Stimulated activated naive CD4-positive, alpha-beta T cell treated with Interleukin-2 at 50 U/mL for 16 hours (primary cell): ENCODE data around the gene TMPRSS13.
"Not testable (repeated sequence)": the region's sequence is repeated elsewhere in the genome, so short reads cannot be mapped to it uniquely, and the experiment has no call there.

ENCODE experiments used
- DNase-seq: peaks from one replicate; lab custom pipeline; 2025; lab: John Stamatoyannopoulos, UW

The TMPRSS13 gene

DNA sequence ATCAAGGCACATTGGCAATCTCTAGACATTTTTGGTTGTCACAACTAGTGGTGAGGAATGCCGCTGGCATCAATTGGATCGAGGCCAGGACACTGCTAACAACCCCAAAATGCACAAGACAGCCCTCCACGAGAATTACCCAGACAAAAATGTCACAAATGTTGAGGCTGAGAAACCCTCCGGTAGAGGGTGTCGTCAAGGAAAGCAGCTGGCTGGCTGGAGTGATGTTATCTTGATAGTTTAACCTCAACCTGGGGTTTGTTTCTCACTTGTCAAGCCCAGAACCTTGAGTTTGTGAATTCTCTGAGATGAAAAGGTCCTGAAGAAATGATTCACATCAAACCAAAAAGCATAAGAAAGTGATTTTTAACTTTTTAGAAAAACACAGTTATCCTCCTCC is 21.1 kb upstream of the TMPRSS13 start:
- DNase-seq, result peak; percentile 33

DNA sequence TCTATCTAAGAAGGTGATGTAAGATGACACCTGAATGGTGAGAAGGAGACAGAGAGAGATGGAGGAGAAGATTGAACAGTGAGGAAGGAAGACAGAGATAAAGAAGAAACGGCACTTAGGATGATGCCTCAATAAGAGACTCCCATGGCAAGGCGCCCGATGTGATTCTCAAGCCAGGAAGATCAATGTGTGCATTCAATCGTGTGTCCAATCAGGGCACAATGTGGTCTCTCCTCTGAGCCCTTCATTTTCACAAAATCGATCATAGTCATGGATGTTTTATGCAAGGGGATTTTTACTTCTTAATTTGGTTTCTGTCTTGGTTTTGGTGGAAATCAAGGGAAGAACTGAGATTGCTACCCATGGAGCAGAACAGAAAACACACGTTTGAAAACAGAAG is 19.9 kb upstream of the TMPRSS13 start:
- no peak for DNase-seq

DNA sequence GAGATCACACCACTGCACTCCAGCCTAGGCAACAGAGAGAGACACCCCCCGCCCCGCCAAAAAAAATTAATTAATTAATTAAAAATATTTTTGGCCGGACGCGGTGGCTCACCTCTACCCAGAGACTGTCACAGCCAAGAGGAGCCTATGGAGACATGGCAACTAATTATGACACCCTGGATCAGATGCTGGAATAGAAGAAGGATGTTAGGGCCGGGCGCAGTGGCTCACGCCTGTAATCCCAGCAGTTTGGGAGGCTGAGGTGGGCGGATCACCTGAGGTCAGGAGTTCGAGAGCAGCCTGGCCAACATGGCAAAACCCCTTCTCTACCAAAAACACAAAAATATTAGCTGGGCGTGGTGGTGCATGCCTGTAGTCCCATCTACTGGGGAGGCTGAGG is 19.3 kb upstream of the TMPRSS13 start:
- DNase-seq, result not testable (repeated sequence)

DNA sequence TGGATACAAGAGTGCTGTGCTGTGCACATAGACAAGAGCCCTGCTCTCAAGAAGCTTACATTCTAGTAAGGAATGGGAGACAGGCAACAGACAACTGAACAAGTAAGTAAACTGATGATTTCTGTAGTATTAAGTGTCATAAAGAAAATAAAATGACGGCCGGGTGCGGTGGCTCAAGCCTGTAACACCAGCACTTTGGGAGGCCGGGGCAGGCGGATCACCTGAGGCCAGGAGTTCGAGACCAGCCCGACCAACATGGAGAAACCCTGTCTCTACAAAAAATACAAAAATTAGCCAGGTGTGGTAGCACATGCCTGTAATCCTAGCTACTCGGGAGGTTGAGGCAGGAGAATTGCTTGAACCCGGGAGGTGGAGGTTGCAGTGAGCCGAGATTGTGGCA is 18.5 kb upstream of the TMPRSS13 start:
- DNase-seq, result not testable (repeated sequence)

DNA sequence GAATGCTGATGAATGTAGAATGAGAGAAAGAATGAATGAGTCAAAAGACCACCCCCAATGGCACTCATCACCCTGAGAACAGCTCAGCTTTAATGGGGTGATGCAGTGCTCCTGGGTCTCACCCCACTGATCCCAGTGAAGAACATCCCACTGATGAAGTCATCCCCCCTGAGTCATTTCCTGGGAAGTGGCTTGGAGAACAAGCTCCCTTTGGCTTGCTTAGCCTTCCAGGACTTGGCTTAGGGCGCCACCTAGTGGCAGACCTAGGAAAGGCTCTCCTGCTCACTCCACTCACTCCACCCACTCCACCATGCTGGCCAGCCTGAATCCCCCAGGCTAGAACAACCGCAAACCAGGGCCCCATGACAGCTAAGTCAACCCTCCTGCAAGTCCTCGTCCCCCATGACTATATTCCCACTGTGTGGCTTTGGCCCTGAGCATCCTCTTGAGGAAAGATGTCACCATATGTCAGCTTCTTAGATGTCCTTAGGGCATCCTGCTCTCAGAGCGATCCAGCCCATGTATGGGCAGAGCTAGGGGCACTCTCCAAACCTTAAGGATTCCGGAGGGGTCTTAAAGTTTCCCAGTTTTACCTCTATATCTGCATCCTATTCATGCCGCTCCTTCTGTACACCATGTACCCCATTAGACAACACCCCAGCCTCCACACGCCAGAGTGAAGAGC is 17.8 kb upstream of the TMPRSS13 start:
- peak; percentile 72 for DNase-seq

DNA sequence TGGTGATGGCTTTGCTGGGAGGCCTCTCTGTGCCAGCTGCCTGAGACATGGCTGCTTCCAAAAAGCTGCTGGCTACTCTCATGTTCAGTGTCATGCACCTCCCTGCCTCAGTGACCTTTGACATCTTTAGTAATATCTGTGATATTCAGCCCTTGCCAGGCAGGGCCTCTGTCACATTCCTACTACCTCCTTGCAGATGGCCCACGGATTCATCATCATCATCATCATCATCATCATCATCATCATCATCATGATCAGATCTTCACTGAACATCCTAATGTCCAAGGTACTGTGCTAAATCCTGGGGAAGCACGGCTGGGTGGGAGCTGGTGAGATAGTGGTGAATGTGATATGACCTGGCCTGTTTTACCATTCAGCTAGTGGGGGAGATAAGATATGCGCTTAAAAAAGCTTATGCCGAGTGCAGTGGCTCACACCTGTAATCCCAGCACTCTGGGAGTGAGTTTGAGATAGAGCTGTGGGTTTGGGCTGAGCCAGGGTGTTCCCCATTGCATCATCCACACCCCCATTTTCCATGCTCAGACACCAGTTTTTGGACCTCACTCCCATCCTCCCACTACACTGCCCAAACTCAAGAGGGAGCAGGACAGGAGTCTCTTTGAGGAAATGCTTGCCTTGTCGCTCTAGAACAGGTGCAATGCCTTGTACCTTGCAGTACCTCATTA is 17.1 kb upstream of the TMPRSS13 start:
- no peak for DNase-seq

DNA sequence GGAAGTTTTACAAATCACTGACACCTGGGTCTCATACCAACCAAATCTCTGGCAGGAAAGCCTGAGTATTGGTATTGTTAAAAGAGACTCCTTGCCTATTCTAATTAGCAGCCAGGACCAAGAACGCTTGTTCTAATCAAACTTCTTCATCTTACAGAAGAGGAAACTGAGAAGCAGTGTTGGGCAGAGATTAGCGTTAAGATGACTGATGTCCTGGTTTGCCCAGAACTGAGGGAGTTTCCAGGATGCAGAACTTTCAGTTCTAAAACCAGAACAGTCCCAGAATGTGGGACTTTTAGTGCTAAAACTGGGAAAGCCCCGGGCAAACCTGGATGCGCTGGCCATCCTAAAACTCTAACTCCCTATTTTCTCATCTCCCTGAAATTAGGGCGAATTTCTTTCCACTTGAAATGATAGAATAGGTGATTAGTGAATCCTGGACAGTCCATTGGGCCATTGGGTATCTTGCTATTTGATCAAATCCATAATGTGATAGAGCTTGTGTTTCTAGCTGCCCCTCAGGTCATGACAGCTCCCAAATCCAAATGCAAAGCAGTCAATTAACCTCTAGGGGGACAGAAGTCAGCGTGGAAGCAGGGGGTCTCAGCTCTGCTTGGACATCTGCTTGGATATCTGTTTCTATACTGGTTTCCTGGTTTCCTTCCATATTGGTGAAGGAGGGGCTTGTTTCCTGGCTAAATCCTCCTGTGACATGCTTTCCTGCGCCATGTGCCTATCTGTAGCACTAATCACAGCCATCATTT is 16.0 kb upstream of the TMPRSS13 start:
- no peak for DNase-seq

DNA sequence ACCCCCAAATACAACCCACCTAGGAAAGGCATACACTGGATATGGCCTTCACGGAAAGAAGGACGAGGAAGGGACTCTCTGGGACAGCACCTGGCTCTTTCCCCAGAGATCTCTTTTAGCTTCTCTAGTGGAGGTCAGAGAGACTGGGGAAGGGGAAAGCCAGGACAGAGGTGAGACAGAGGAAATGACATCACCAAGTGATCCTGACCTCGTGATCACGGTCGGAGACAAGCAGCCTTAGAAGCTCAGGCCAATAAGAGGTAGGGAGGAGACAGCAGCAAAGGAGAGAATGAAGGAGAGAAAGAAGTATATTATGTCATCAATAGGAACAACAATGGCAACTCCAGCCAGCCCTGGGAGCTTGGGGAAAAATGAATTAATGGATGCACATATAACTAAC is 15.4 kb upstream of the TMPRSS13 start:
- DNase-seq, result no peak

DNA sequence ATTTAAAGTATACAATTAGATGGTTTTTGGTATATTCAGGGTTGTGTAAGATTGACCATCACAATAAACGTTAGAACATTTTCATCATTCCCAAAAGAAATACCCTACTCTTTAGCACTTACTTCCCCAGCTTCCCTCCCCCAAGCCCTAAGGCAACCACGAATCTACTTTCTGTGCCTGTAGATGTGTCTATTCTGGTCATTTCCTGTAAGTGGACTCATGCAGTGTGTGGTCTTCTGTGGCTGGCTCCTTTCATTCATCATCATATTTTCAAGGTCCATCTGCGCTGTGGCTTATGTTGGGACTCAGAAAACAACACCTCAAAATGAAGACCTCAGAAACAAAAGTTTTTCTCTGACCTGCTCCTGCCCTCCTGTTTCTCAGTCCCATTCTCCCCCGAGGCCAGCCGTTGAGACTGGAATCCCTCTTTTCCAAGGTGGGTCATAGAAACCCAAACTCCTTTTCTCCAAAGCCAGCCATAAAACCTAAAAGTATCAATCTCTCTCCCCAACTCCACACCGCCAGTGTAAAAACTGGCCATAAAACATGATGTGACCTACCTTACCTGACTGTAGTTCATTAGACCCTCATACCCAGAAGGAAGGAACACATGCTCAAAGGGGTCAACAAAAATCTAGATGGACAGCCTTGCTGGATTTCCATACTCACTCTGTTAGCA is 12.9 kb upstream of the TMPRSS13 start:
- no peak for DNase-seq

DNA sequence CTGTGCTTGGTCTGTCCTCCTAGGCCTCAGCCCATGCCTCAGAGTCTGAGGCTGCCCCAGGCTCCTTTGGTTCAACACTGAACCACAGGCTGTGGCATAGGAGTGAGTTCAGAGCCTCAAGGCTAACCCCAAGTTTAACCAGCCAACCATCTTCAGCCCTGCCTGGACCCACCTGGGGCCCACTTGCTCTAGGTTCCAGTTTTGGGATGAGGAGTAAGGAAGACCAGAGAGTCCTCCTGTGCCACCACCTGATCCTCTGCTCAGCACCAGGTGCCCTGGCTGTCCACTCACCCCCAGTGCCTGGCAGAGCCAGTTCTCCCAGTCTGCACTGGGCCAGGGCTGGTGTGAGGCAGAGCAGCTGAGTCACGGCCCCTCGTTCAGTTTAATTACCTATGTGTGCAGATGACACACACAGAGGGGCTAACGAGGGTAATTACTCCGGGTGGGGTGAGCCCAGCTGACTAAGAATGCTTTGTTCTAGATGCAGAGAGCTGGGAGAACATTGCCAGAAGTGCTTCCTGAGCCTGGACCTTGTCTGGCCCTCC is 12.0 kb upstream of the TMPRSS13 start:
- DNase-seq, result no peak

DNA sequence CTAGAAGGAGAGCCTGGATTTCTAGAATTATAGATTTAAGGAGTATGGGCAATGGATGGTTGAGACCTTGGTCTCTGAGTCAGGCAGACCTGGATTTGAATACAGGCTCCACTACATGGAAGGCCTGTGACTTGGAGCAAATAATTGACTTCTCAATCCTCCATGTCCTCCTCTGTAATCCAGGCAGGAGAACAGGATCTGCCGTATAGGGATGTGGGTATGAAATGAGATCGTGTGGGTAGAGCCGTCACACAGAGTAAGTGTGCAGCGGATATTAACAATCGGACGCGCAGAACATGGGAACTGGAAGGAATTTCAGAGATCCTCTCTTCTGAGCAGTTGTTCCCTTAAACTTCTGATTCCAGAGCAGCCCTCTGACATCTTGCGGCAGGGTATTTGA is 11.5 kb upstream of the TMPRSS13 start:
- no peak for DNase-seq

DNA sequence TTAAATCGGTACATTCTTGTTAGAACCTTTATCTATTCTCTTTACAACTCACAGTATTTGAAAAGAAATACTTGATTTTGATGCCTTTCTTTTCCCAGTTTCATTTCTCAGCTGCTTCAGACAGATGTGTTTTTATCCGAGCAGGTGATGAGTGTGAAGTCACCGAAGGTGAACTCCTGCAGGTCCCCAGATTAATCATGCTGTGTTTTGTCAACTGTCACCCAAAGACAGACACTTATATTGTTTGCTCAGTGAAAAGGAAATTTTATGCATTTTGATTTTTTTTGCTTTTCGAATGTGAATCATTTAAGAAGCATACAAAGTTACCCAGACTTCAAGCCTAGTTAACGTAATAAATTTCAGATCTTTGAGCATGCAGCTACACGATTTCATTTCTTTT is 7.8 kb upstream of the TMPRSS13 start:
- no peak for DNase-seq

DNA sequence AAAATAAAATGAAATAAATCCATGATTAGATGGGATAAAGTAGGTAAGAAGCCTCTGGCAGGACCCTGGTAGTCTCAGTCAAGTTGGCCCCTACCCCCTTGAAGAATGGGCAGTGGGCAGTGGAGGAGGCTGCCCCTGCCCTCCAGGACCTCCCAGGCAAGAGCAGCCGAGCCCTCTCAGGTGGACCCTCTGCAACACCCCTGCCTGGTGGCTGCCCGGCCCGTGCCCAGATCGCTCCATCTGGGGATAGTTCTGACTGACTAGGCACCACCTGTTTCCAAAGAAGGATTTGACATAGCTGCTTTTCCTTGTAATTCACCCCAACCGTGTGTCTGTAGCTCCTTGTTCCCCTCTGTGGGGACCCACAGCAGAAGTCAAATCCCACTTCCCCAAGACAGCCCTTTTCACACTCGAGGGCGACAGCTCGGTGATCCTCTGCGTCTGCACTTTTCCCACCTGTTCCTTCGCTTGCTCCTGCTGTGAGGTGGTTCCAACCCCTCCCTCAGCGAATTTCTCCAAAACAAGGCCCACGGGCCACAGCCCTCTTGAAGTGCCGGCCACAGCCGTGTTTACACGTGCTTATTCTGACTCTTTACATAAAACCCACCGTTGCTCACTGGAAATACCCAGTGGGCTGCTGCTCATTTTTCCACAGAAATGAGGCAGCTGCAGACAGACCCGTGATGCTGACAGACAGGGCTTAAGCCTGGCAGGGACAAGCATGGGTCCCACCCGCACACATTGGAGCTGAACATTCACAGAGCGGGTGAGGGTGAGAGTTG is 5.5 kb upstream of the TMPRSS13 start:
- no peak for DNase-seq

DNA sequence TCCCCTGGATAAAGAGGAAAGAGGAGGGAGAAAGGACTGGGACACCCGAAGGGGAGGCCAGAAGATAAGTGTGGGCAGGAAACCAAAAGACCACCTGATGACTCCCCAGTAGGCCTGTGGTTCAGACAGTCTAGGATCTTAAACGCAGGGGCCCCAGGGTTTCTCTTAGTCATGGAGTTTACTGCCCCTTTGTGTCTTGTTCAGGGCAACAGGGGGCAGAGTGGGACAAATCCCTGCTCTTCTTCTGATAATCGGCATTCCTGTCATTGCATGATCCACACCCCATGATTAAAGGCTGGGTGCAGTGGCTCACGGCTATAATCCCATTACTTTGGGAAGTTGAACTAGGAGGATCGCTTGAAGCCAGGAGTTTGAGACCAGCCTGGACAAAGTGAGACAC is 4.7 kb upstream of the TMPRSS13 start:
- no peak for DNase-seq

DNA sequence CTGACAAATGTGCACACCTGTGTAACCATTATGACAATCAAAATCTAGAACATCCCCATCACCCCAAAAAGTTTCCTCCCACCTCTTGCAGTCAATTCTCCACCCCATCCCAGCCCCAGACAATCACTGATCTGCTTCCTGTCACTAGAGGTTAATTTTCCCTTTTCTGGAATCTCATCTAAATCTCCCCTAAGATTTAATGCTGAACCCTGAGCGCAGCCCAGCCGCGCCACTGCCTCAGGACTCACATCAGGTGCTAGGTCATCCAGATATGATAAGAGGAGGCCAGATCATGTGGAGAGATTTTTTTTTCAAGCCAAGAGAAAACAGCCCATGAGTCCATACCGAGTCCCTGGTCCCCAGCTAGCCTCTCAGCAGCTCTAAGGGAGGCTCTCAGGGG is 4.3 kb upstream of the TMPRSS13 start:
- DNase-seq, result no peak

DNA sequence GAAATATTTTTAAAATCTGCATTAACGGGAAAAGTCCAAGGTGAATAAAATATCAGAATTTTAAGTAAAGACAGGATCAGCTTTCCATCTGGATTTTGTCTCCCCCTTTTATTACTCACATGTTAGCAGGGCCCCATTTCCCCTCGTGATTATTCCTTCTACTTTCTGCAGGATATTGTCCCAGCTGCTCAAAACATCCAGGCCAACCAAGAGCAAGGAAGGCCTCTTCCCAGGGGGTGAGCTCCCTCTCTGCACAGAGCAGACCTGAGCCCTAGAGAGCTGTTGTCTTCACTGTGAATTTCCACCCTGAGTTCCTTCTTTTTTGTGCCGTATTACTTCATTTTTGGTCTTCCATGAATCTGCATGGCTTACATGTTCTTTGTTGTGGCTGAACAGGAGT is 3.7 kb upstream of the TMPRSS13 start:
- no peak for DNase-seq

DNA sequence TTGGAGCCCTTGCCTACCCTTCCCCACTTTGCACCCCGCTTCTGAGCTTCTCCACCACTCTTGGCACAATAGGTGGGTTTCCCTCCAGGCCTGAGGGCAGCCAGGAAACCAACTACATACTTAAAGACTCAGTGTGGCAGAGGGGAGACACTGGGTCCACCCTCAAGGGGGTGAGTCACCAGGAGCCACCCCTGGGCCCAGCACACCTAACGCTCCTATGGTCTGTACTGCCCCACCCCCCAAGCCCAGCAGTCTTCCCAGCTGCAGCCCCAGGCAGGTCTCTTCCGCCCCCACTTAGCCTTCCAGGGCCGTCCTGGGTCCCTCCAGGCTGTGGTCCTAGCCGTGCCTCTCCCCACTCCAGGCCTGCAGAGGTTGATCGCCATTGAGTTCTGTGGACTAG is 3.2 kb upstream of the TMPRSS13 start:
- no peak for DNase-seq

DNA sequence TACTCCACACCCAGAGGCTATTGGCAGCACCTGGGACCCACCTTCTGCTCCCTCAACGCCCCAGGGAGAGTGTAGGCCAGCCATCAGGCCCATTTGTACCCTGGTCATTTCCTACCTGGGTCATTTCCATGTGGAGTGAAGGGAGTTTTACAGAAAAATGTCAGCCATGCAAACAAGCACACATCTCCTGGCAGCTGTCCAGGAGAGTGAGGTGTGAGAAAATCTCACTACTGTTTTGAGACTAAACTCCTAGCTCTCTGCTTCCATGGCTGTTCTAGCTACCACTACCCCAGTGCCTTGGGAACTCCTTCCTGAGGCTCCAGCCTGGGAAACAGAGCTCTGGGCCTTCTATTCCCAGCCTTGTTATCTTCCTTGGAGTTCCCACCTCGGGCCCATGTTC is 2.8 kb upstream of the TMPRSS13 start:
- peak; percentile 8 for DNase-seq

DNA sequence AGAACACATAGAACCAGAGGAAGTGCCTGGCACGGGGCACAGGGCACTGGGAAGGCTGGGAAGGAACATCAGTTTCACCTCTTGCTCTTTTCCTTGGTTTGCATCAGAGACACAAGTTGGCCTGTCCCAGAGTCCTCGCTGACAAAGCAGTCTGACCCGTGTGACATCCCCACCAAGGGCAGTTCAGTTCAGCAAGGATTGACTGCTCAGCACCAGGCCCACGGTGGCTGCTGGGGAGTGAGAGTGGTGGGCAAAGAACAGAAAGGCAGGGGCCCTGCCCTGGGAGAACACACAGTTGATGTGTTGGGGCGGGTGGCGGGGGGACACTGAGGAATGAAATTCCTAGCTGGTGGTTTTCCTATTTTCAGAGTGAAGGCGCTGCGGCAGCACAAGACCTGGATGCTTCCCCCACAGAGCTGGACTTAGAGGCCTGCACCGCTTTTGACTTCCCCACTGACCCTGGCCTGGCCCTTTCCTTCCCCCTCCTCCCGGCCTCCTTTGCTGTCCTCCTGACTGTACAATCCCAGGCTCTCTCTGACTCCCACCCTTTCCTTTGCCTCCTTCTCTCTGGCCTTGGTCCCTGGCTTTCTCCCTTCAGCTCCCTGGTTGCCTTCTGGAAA is 2.2 kb upstream of the TMPRSS13 start:
- DNase-seq, result no peak

DNA sequence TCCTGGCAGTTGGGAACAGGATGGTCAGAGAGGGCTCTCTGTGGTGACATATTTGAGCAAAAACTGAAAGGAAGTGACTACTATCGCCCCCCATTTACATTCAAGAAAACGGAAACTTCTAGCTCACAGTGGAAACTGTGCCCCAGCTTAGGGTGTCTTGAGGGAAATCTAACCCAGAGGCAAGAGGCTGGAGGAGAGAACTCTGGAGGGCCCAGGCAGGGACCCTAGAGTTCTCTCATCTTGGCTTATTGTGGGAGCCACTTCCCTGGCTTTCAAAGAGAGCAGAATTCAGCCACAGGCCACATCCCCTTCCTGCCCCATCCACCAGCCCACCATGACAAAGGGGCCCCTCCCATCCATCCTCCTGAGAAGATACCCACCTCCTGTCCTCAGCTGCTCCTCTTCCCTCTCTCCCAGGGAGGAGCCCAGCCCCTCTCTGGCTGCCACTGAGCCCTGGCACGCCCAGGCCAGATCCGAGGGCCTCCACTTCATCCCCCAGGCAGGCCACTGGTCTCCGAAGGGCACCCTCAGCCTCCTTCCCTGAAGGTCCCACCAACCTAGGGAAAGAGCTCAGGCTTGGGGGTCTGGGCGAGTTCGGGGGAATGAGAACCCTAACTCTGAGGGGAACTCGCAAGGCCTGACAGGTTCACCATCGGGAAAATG is 1.6 kb upstream of the TMPRSS13 start:
- no peak for DNase-seq
